22Rv1 (cell line): ENCODE results near the gene IRX4.

Source experiments
- H3K27ac ChIP-seq: fragments of 450-650 bp; 2 replicates; pipeline ENCODE4 v1.5.1; 2017
- ZFX ChIP-seq: fragments of 450-650 bp; IDR thresholded peaks from 2 replicates; pipeline ENCODE4 v1.6.1; 2017; ENCODE audit warnings: antibody characterized with exemption, borderline replicate concordance
- TF ChIP-seq, protein P1 (sequence below): fragments of 450-650 bp; IDR thresholded peaks from 2 replicates; pipeline ENCODE4 v1.5.1; 2017; ENCODE audit warnings: mild to moderate bottlenecking

The IRX4 gene

DNA sequence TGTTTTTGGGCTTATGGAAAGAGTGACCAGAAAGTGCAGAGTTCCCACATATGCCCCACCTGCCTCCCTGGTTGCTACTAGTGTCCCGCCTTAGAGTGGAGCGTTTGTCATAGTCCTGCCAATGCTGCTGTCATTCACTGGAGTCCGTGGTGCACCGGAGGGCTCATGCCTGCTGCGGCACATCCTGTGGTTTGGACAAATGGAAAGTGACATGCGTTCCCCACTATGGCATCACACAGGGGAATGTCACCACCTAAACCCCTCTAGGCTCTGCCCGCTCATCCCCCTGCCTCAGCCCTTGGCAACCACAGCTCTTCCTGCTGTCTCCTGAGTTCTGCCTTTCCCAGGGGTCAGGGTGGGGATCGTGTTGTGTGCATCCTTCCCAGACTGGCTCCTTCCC, 29.2 kb downstream of the IRX4 start:
- H3K27ac ChIP-seq = no peak overlapping the region
- TF ChIP-seq, protein P1, sequence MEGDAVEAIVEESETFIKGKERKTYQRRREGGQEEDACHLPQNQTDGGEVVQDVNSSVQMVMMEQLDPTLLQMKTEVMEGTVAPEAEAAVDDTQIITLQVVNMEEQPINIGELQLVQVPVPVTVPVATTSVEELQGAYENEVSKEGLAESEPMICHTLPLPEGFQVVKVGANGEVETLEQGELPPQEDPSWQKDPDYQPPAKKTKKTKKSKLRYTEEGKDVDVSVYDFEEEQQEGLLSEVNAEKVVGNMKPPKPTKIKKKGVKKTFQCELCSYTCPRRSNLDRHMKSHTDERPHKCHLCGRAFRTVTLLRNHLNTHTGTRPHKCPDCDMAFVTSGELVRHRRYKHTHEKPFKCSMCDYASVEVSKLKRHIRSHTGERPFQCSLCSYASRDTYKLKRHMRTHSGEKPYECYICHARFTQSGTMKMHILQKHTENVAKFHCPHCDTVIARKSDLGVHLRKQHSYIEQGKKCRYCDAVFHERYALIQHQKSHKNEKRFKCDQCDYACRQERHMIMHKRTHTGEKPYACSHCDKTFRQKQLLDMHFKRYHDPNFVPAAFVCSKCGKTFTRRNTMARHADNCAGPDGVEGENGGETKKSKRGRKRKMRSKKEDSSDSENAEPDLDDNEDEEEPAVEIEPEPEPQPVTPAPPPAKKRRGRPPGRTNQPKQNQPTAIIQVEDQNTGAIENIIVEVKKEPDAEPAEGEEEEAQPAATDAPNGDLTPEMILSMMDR = no peak
- no peak for TF ChIP-seq ZFX

DNA sequence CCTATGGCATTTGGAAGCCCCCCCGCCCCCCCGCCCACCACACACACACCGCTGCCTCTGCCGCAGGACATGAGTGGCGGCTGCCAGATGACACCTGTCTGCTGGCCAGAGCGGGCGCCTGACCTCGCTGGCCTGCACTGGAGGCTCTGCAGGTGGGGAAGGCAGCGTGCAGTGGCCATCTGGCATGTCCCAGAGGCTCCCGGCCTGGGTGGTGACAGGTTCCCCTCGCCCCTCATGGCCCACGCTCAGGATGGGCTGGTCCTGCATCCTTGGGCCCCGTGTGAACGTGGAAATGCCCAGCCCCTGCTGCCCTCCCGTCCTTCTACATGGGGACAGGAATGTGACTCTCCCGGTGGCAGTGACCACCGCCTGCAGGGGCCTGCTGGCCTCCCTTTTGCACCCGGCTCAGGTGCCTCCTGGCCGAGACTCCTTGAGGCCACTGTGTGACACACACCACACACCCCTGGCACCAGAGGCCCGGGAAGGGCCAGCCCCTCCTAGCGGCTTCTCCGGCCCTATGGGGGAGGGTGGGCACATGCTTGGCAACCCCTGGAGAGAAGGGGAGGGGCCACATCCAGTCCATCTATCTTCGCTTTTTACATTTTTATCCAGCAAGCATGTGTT, 30.3 kb downstream of the IRX4 start:
- no peak for TF ChIP-seq ZFX
- TF ChIP-seq, protein P1 = no peak
- H3K27ac ChIP-seq = no peak overlapping the region

DNA sequence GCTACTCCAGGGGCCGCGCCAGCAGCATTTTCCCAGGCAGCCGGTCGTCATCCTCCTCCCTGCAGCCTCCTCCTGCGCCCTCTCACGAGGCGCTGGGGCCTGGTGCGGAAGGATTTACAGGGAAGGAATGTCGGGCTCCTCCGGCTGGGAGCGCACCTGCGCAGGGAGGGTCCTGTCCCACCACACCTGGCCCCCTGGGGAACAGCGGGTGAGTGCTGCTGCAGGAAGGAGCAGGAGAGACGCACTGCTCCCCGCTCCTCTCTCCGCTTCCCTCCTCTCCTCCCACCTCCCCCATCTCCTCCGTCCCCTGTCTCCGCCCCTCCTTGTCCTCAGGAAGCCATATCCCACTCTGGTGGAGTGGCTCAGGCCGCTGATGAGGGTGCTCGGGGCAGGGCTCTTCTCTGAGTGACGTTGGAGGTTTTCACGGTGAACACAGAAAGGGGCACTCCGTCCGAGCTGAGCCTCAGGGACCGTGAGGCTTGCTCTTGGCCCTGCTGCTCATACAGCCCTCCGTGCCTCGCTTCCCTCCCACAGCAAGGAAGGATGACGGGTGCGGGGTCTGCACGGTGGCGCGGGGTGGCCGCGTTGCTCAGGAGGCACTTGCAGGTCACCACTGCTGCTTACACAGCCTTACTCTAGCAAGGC, 31.3 kb downstream of the IRX4 start:
- TF ChIP-seq, protein P1 = no peak
- no peak for TF ChIP-seq ZFX
- H3K27ac ChIP-seq = no peak overlapping the region

GRCh38 chr5:1850324-1851154, 32.2 kb downstream of the IRX4 start:
- no peak overlapping the region for H3K27ac ChIP-seq
- TF ChIP-seq ZFX = no peak
- TF ChIP-seq, protein P1 = no peak

DNA sequence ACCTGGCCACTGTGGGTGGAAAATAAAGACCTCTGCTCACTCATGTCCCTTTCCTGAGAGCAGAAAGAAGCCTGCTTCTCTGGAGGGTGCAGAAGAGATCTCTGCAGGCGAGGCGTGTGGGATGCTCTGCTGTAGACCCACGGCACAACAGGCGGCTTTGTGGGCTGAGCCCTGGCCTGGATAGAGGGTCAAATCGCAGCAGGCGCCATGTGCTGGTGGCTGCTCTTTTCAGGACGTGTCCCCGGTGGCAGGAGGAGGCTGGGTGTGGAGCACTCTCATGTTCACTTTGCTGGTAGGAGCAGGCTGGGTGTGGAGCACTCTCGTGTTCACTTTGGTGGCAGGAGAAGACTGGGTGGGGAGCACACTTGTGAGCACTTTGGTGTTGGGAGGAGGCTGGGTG, 35.1 kb downstream of the IRX4 start:
- no peak for TF ChIP-seq ZFX
- TF ChIP-seq, protein P1 = no peak

GRCh38 chr5:1847056-1847455, 35.7 kb downstream of the IRX4 start:
- no peak for TF ChIP-seq ZFX
- TF ChIP-seq, protein P1 = no peak
- no peak overlapping the region for H3K27ac ChIP-seq

More for the DNA sequence above, 35.1 kb downstream of the IRX4 start:
- H3K27ac ChIP-seq = no peak overlapping the region
